Suprapubic skin (tissue), 4 donors: ENCODE data around the gene ABHD17C. TPM values are rescaled to one million over a fixed set of nuclear protein-coding genes. Genes with fewer than 3 reads are reported as not detected.

ENCODE experiments used
- DNase-seq, 2 donors: peaks; one replicate each; pipeline ENCODE4 v3.0.0-alpha.2; 2019; ENCODE audit warnings: low spot score in 2 of 2
- H3K27ac ChIP-seq: fragments of 200-600 bp; sonication (generic); one replicate; pipeline ENCODE4 v1.5.1; 2019
- H3K27me3 ChIP-seq: fragments of 200-600 bp; sonication (generic); one replicate; pipeline ENCODE4 v1.5.1; 2019
- H3K36me3 ChIP-seq: fragments of 200-600 bp; sonication (generic); one replicate; pipeline ENCODE4 v1.5.1; 2019
- H3K4me1 ChIP-seq: fragments of 200-600 bp; sonication (generic); one replicate; pipeline ENCODE4 v1.5.1; 2019
- H3K4me3 ChIP-seq: fragments of 200-600 bp; sonication (generic); one replicate; pipeline ENCODE4 v1.5.1; 2019; ENCODE audit warnings: mild to moderate bottlenecking
- H3K9me3 ChIP-seq: fragments of 200-600 bp; sonication (generic); one replicate; pipeline ENCODE4 v1.5.1; 2019
- EP300 ChIP-seq: sonication (generic); formaldehyde crosslinking; IDR thresholded peaks from one replicate; pipeline ENCODE4 v1.6.1; 2017; ENCODE audit warnings: antibody characterized with exemption
- POLR2A ChIP-seq, 2 donors: fragments of 450-650 bp; IDR thresholded peaks; one replicate each; pipeline ENCODE4 v1.6.1; 2017; ENCODE audit warnings: antibody characterized with exemption in 2 of 2, mild to moderate bottlenecking in 2 of 2, moderate library complexity in 2 of 2
- POLR2AphosphoS5 ChIP-seq, 3 donors: sonication (generic); formaldehyde crosslinking; IDR thresholded peaks; one replicate each; pipeline ENCODE4 v1.6.1; 2017; ENCODE audit warnings: antibody characterized with exemption in 3 of 3
- WGBS: methylation state at CpG from one replicate; pipeline ENCODE4 v1.1.5; 2018; 5-methylcytosine and 5-hydroxymethylcytosine counted together
- total RNA-seq, 4 donors: library from RNA; depleted of rRNA; stranded (reverse); fragments of >200 nt; gene quantifications; one replicate each; pipeline ENCODE4 v1.1.0, GENCODE V29; 2016
- TF ChIP-seq, protein P1 (sequence below), 2 donors: fragments of 200-600 bp in 1 of 2; fragments of 450-650 bp in 1 of 2; sonication (generic) in 1 of 2; IDR thresholded peaks; one replicate each; pipeline ENCODE4 v1.5.1; 2016 to 2019; ENCODE audit warnings: antibody characterized with exemption in 2 of 2, mild to moderate bottlenecking in 1 of 2, moderate library complexity in 1 of 2

Gene ABHD17C
- total RNA-seq, 4 donors from 2014 or later, result 15.6 to 25.3 (median 21.1) TPM

DNA sequence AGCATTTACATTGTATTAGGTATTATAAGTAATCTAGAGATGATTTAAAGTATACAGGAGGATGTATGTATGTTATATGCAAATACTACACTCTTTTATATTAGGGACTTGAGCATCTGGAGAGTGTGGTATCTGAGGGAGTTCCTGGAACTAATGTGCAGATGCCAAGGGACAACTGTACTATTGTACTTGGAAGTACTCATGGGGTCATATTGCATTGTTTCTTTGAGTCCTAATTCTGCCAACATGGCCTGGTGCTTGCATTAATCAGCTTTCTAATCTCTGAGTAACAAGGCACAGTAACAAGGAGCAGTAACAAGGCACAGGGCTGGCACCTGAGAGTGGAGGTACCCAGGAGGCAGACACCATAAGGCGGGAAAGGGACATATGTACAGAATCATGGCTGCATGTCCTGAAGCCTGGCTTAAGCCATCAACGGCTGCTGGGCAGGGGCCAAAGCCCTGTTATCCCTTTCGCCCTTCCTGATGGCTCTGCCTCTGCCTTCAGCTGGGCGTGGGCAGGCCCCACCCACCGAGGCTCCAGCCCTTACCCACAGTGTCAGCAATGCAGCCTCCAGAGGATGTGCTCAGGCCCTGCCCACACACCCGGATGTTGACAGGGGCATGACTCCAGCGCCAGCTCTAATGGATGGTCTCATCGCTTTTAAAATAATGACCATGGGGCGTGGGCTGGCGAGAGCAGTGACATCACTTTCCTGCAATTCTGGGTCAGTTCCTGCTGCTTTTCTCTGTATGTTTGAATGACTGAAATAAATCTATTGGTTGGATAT lies 107.0 kb downstream of the ABHD17C start:
- WGBS, result 79% methylated on average over 9 of the region's 10 CpGs
- TF ChIP-seq EP300 (no peak), POLR2AphosphoS5 (IDR thresholded peaks at IDR 0.05) (no peak), POLR2A (IDR thresholded peaks at IDR 0.05) (no peak)
- TF ChIP-seq, protein P1, sequence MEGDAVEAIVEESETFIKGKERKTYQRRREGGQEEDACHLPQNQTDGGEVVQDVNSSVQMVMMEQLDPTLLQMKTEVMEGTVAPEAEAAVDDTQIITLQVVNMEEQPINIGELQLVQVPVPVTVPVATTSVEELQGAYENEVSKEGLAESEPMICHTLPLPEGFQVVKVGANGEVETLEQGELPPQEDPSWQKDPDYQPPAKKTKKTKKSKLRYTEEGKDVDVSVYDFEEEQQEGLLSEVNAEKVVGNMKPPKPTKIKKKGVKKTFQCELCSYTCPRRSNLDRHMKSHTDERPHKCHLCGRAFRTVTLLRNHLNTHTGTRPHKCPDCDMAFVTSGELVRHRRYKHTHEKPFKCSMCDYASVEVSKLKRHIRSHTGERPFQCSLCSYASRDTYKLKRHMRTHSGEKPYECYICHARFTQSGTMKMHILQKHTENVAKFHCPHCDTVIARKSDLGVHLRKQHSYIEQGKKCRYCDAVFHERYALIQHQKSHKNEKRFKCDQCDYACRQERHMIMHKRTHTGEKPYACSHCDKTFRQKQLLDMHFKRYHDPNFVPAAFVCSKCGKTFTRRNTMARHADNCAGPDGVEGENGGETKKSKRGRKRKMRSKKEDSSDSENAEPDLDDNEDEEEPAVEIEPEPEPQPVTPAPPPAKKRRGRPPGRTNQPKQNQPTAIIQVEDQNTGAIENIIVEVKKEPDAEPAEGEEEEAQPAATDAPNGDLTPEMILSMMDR (IDR thresholded peaks at IDR 0.05), result no peak
- Histone ChIP-seq H3K36me3 (no peaks in the 10 kb centered on the region), H3K4me3 (no peak overlapping the region), H3K4me1 (peaks cover 6% of the 10 kb centered on the region), H3K27ac (no peak overlapping the region), H3K27me3 (no peaks in the 10 kb centered on the region), H3K9me3 (no peaks in the 10 kb centered on the region)
- no peak for DNase-seq

DNA sequence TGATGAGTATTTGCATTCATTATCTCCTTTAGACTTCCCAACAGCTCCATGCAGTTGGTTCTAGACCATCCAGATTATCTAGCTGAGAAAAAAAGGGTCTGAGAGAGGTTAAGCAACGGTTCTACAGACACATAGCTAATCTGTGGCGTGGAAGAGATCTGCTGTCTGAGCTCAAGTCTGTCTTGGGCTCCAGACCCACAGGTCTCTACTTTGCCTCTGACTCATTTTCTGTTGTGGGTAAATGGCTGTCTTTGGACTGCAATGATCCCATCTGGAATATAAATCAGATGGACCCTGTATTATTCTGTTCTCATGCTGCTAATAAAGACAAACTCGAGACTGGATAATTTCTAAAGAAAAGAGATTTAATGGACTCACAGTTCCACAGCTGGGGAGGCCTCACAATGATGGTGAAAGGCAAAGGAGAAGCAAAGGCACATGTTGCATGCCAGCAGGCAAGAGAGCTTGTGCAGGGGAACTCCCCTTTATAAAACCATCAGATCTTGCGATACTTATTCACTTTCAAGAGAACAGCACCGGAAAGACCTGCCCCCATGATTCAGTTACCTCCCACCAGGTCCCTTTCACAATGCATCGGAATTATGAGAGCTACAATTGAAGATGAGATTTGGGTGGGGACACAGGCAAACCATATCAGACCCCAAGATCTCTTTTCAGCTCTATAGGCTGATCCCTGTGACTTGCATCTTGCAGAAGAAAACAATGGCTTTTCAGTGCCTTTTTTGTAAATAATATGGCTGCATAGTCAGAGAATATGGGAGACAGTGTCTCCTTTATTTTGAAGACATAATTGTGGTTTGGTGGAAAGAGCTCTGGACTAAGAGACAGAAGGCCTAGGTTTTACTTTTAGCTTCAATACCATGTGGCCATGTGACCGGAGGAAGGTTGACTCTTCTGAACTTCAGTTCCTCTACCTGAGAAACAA lies 108.7 kb downstream of the ABHD17C start:
- H3K9me3 ChIP-seq, result no peaks in the 10 kb centered on the region
- 92% methylated on average over 7 of the region's 7 CpGs for WGBS
- no peak overlapping the region for H3K27ac ChIP-seq

DNA sequence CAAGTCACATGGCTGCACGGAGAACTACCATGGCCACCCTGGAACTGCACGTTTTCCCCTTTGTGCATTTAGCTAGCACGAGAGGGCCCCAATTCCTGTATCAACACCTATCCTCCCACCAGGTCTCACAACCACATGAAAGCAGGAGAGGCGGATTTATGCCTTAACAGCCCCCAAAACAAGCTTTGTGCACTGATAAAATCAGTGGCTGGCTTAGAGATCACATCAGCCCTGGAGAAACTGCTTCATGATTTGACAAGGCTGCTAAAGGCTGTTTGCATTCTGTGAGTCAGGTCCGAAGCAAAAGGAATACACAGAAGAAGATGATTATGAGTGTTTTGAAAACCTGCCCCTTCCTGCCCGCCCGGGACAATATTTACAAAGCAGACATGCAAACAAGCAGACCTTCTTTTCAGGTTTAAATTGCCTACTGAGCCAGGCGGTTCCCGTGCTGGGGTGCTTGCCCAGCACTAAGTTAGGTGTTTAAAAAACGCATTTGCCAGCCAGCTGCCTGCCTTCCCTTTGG lies 109.9 kb downstream of the ABHD17C start:
- H3K9me3 ChIP-seq, result no peaks in the 10 kb centered on the region
- H3K4me1 ChIP-seq, result peaks cover 6% of the 10 kb centered on the region
- no peak overlapping the region for H3K4me3 ChIP-seq
- TF ChIP-seq POLR2A (IDR thresholded peaks at IDR 0.05), result no peak
- no peak for TF ChIP-seq EP300
- TF ChIP-seq POLR2AphosphoS5 (IDR thresholded peaks at IDR 0.05), result no peak
- TF ChIP-seq, protein P1 (IDR thresholded peaks at IDR 0.05), result no peak
- 51% methylated on average over 10 of the region's 10 CpGs for WGBS
- H3K27me3 ChIP-seq, result no peaks in the 10 kb centered on the region
- no peaks in the 10 kb centered on the region for H3K36me3 ChIP-seq
- DNase-seq, result no peak
- no peak overlapping the region for H3K27ac ChIP-seq

More for the DNA sequence above, 108.7 kb downstream of the ABHD17C start:
- Histone ChIP-seq H3K36me3 (no peaks in the 10 kb centered on the region), H3K4me1 (peaks cover 6% of the 10 kb centered on the region), H3K27me3 (no peaks in the 10 kb centered on the region), H3K4me3 (no peak overlapping the region)
- DNase-seq, result no peak
- no peak for TF ChIP-seq EP300
- no peak for TF ChIP-seq POLR2A (IDR thresholded peaks at IDR 0.05)
- TF ChIP-seq, protein P1 (IDR thresholded peaks at IDR 0.05), result no peak
- TF ChIP-seq POLR2AphosphoS5 (IDR thresholded peaks at IDR 0.05), result no peak

Other genes with a start within 250 kb of the ABHD17C start
- 1 to 10 TPM; 5.4 to 9.2 (median 8.7) TPM for gene CEMIP, start 84.1 kb downstream of the ABHD17C start, total RNA-seq